Testis (tissue), 3 donors: ENCODE data around the gene HPCAL4. TPM values are rescaled to one million over a fixed set of nuclear protein-coding genes. Genes with fewer than 3 reads are reported as not detected.

Source experiments
- DNase-seq: peaks from one replicate; pipeline ENCODE4 v3.0.0-alpha.2; 2019
- H3K27ac ChIP-seq, 2 donors: fragments of 200-600 bp; sonication (generic); one replicate each; pipeline ENCODE4 v1.5.1; 2019
- H3K27me3 ChIP-seq: fragments of 200-600 bp; sonication (generic); one replicate; pipeline ENCODE4 v1.5.1; 2019
- H3K36me3 ChIP-seq: fragments of 200-600 bp; sonication (generic); one replicate; pipeline ENCODE4 v1.5.1; 2017; ENCODE audit warnings: low read depth; ENCODE audit errors: missing control alignments
- H3K4me1 ChIP-seq: fragments of 200-600 bp; sonication (generic); one replicate; pipeline ENCODE4 v1.5.1; 2019
- H3K4me3 ChIP-seq, 2 donors: fragments of 200-600 bp; sonication (generic); one replicate each; pipeline ENCODE4 v1.5.1; 2017 to 2019
- H3K9me3 ChIP-seq: fragments of 200-600 bp; sonication (generic); one replicate; pipeline ENCODE4 v1.5.1; 2017
- POLR2A ChIP-seq: fragments of 450-650 bp; IDR thresholded peaks from one replicate; pipeline ENCODE4 v1.6.1; 2017; ENCODE audit warnings: antibody characterized with exemption, mild to moderate bottlenecking, moderate library complexity
- WGBS, 2 donors: methylation state at CpG; one replicate each; pipeline ENCODE4 v1.1.5; 2018; 5-methylcytosine and 5-hydroxymethylcytosine counted together
- intact Hi-C: fragments of 100-400 bp; cut with DNase I; formaldehyde crosslinking; loops from one replicate; pipeline ENCODE4 v1.15.1; 2023; ENCODE audit warnings: low total_unique reads
- polyA plus RNA-seq: library from polyadenylated mRNA; stranded (reverse); fragments of 350-450 nt; fragmentation: Illumina TruSeq; extraction: RNeasy Lipid Tissue Mini Kit (QIAGEN cat#74804); gene quantifications from one replicate; pipeline ENCODE4 v1.2.3, GENCODE V29; 2014; ENCODE audit warnings: low read depth, low replicate concordance; ENCODE audit not compliant: insufficient read depth
- total RNA-seq, 2 donors: library from RNA; depleted of rRNA; stranded (reverse); fragments of >200 nt; gene quantifications; one replicate each; pipeline ENCODE4 v1.2.3, GENCODE V29; 2016
- TF ChIP-seq, protein P1 (sequence below), 3 experiments: fragments of 450-650 bp in 2 of 3; fragments of 200-600 bp in 1 of 3; sonication (generic) in 1 of 3; IDR thresholded peaks; one replicate each; pipeline ENCODE4 v1.5.1; 2016 to 2019; ENCODE audit warnings: antibody characterized with exemption in 3 of 3, mild to moderate bottlenecking in 2 of 3, moderate library complexity in 1 of 3

The HPCAL4 gene
- total and polyA plus RNA-seq, 3 donors from 2014 or later = 6.9 to 24.5 (median 17.3) TPM

- TF ChIP-seq, protein P1, sequence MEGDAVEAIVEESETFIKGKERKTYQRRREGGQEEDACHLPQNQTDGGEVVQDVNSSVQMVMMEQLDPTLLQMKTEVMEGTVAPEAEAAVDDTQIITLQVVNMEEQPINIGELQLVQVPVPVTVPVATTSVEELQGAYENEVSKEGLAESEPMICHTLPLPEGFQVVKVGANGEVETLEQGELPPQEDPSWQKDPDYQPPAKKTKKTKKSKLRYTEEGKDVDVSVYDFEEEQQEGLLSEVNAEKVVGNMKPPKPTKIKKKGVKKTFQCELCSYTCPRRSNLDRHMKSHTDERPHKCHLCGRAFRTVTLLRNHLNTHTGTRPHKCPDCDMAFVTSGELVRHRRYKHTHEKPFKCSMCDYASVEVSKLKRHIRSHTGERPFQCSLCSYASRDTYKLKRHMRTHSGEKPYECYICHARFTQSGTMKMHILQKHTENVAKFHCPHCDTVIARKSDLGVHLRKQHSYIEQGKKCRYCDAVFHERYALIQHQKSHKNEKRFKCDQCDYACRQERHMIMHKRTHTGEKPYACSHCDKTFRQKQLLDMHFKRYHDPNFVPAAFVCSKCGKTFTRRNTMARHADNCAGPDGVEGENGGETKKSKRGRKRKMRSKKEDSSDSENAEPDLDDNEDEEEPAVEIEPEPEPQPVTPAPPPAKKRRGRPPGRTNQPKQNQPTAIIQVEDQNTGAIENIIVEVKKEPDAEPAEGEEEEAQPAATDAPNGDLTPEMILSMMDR (IDR thresholded peaks at IDR 0.05) = no peak
- WGBS, 2 donors = 80 to 91% methylated on average over 12 of the region's 12 CpGs
- H3K9me3 ChIP-seq = no peaks in the 10 kb centered on the region
- DNase-seq = no peak
- H3K27me3 ChIP-seq = no peaks in the 10 kb centered on the region
- H3K36me3 ChIP-seq = no peaks in the 10 kb centered on the region
- intact Hi-C loops = loop anchor here (10.0 kb wide), 1 partner anchor 107 kb away; no protein-coding TSS in a partner anchor
- H3K4me3 ChIP-seq = no peak overlapping the region
- H3K27ac ChIP-seq = no peak overlapping the region
- no peaks in the 10 kb centered on the region for H3K4me1 ChIP-seq
Measured at GRCh38 chr1:39711104-39711965, 20.1 kb upstream of the HPCAL4 start.

DNA sequence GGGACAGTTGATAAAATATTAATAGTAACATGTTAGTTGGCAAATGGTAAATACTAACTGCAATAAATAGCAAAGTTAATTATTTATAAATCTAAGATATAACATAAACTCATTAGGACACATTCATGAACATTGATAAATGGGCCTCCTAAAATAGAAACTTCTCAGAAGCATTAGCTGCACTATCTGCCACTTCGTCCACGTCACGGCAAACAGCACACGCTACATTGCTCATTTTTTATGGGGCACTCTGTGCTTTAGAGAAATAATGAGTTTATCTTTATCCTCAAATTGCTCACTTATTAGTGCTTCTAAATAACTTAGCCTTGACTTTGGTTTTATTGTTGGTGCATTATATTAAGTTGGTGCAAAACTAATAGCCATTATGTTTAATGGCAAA is 16.3 kb upstream of the HPCAL4 start:
- H3K27ac ChIP-seq = no peak overlapping the region
- no peak for DNase-seq
- H3K4me3 ChIP-seq = no peak overlapping the region
- H3K36me3 ChIP-seq = no peaks in the 10 kb centered on the region
- WGBS, 2 donors = 54 to 63% methylated on average over 4 of the region's 4 CpGs
- intact Hi-C loops = no loop called here
- H3K9me3 ChIP-seq = no peaks in the 10 kb centered on the region
- TF ChIP-seq, protein P1 (IDR thresholded peaks at IDR 0.05) = no peak
- TF ChIP-seq POLR2A = no peak
- no peaks in the 10 kb centered on the region for H3K4me1 ChIP-seq
- H3K27me3 ChIP-seq = no peaks in the 10 kb centered on the region

GRCh38 chr1:39704757-39705156 is 13.5 kb upstream of the HPCAL4 start:
- no peak for DNase-seq
- Histone ChIP-seq H3K4me3 (no peak overlapping the region), H3K4me1 (peaks cover 15% of the 10 kb centered on the region), H3K9me3 (no peaks in the 10 kb centered on the region), H3K27ac (no peak overlapping the region), H3K36me3 (no peaks in the 10 kb centered on the region), H3K27me3 (no peaks in the 10 kb centered on the region)
- TF ChIP-seq, protein P1 (IDR thresholded peaks at IDR 0.05) = no peak
- TF ChIP-seq POLR2A = no peak
- WGBS, 2 donors = 87 to 100% methylated on average over 1 of the region's 1 CpG
- intact Hi-C loops = no loop called here

- Histone ChIP-seq H3K4me1 (peaks cover 15% of the 10 kb centered on the region), H3K36me3 (no peaks in the 10 kb centered on the region), H3K27ac (peak overlapping the region; percentile 67 to 80), H3K4me3 (no peak overlapping the region), H3K9me3 (no peaks in the 10 kb centered on the region), H3K27me3 (no peaks in the 10 kb centered on the region)
- WGBS, 2 donors = 3 to 11% methylated on average over 12 of the region's 12 CpGs
- DNase-seq = peak; percentile 92
- TF ChIP-seq, protein P1 (IDR thresholded peaks at IDR 0.05) = no peak
- intact Hi-C loops = no loop called here
Measured at GRCh38 chr1:39701049-39701439, 9.8 kb upstream of the HPCAL4 start.

DNA sequence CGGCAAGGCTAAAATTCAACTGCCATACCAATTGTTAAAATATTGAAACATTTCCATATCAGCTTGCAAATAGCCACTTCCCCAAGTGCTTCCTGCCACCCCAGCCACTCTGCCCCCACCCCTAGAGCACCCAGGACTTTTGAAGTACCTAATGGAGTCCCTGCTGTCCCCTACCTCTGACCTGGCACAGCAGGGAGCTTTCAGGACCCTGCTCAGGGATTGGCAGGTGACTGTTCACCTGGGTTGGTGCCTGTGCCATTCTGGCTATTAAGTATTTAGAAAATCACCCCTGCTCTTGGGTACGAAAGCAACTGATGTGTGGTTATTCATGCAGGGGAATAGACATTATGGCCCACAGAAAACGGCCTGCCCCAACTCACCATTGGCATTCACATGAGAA is 9.1 kb upstream of the HPCAL4 start:
- Histone ChIP-seq H3K27me3 (no peaks in the 10 kb centered on the region), H3K4me1 (peaks cover 15% of the 10 kb centered on the region), H3K27ac (peak overlapping the region in 1 of 2 donors; percentile 80), H3K4me3 (no peak overlapping the region), H3K36me3 (no peaks in the 10 kb centered on the region), H3K9me3 (no peaks in the 10 kb centered on the region)
- no peak for DNase-seq
- WGBS, 2 donors = 44 to 67% methylated on average over 3 of the region's 3 CpGs
- TF ChIP-seq POLR2A = no peak
- TF ChIP-seq, protein P1 (IDR thresholded peaks at IDR 0.05) = no peak
- intact Hi-C loops = no loop called here
